ENCODE results near the gene PTER.
A peak's percentile ranks its signal among the peaks of the same experiment; 100 is the strongest.

The PTER gene

DNA sequence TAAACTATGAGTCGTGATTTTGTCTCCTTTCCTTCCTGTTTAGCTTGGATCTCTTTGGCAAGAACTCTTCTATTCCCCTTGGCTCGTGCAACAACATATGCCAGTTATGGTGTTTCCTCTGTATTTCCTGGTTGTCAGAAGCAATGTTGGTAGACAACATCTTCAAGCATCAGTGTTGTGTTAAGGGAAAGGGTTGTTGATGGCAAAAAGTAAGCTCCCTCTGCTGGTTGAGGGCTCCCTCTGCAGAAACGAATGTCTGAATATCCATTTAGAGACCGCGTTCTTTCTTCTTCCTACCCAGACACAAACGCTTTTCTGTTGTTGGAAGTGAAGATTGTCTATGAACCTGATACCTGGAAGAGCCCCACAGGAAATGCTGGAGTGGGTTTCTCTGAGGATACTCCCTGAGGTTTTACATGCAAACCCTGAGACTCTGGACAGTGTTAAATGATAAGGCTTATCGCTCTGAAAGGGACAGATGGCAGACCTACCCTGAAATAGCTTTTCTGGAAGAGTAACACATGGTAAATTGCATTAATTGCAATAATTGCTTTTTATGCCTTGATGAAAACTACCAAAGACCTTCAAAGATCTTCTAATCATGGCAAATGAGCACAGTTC lies 108.4 kb downstream of the PTER start:
- peak; percentile 46 for DNase-seq

GRCh38 chr10:16547973-16548372 lies 111.2 kb downstream of the PTER start:
- DNase-seq: no peak

DNA sequence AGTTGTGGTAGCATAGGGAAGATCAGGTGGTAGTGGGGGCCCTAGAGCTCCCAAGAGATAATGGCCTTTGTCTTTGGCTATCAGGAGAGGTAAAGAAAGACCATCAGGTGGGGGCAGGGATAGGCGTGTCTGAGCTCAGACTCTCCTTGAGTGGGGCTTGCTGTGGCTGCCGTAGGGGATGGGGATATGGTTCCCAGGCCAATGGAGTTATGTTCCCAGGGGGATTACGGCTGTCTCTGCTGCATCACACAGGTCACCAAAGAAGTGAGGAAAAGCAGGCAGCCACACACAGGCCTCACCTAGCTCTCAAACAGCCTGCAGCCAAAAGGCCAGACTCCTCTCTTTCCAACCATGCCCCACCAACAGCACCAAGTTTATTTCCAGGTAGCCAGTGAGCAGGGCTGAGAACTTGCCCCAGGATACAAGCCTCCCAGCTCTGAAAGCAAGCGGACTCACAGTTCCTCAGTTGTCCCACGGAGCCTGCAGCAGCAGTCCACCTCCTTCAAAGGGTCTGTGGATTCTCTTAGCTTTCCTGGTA lies 122.5 kb downstream of the PTER start:
- no peak for DNase-seq

GRCh38 chr10:16562891-16563290 lies 126.1 kb downstream of the PTER start:
- no peak for DNase-seq

Data from HCEC 1CT (cell line).